GM19351 (cell line): Measurements from ENCODE around the gene SLC5A4.
"Not testable (repeated sequence)": the region's sequence is repeated elsewhere in the genome, so short reads cannot be mapped to it uniquely, and the experiment has no call there.

Experiments
- ATAC-seq: cut with Tn5 transposase; IDR thresholded peaks from one replicate; pipeline ENCODE4 v1.9.1; 2021; ENCODE audit warnings: mild to moderate bottlenecking, moderate library complexity; ENCODE audit not compliant: unreplicated experiment

Gene SLC5A4

DNA sequence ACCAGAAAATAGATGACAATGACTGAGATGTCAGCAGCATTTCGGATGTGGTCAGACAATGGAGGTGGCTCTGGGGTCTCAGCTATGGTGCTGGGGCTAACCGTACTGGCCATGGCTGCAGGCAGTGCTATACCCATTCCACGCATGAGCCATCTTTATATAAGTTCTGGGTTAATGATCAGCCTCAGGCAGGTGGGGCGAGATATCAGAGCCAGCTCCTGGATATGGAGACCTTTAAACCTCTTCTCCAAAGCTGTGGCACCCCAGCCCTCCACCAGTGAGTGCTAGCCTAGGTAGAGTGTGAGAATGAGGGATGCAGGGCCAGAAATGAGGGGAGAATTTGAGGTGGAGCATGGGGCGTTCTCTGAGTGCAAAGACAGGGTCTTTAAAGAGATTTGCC is at the start of gene SLC5A4:
Gene SLC5A4 (minus strand): TSS at position 131 of the 400 bp plus-strand sequence. CDS start 18 bp downstream, at position 113.
- no peak for ATAC-seq

DNA sequence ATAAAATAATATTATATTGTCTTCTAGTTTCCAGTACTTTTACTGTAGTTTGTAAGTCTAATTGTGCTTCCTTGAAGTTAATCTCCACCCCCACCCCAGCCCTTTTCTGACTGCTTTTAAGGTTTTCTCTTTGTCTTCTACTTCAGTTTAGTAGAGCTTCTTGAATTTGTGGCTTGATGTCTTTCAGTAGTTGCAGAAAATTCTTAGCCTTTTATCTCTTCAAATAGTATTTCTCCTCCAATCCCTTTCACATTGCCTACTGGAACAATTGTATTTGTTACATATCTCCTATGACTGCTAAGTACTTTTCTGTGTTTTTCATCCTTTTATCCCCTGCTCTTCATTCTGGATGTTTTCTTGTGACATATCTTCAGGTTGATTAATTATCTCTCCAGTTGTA is 38.8 kb upstream of the SLC5A4 start:
- not testable (repeated sequence) for ATAC-seq

DNA sequence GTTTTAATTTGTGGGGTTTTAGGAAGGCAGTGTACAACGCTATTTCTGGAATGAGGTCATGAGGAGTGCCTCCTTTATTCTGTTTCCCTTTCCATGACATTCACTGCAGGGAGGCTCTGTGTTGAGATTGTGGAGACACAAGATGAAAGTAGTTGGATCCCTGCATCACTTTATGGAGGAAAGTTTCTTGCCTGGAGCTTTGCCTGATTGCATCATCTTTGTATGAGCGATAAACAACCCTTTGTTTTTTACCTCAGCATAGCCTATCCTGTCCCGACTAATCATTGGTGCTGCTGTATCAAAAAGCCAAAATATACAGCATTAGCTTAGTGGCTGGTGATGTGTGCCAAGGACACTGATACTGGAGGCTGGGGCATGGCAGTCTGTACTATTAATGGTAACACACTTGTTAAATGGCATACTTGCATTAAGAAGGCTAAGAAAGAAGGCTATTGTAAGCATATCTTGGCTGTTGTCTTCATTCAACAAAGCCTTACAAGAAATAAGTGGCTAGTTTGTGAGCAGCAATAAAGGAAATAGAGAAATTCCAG is 31.2 kb upstream of the SLC5A4 start:
- no peak for ATAC-seq

DNA sequence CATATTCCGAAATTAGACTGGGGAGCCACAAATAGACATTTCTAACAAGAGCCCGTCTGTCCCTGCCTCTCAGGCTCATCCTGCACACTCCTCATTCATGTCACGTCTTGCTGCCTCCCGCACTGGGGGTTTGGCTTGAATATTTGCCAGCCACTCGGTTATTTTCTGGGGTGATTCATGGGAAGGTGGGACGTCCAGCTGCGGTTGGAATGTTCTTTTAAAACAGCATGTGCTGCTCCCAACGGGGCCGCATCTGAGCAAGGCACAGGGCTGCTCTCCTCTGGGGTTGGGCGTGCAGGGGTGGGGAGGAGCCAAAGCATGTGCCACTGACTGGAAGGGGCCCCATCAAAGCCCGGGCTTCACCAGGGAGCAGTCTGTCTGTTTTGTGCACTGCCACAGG is 25.9 kb upstream of the SLC5A4 start:
- no peak for ATAC-seq

DNA sequence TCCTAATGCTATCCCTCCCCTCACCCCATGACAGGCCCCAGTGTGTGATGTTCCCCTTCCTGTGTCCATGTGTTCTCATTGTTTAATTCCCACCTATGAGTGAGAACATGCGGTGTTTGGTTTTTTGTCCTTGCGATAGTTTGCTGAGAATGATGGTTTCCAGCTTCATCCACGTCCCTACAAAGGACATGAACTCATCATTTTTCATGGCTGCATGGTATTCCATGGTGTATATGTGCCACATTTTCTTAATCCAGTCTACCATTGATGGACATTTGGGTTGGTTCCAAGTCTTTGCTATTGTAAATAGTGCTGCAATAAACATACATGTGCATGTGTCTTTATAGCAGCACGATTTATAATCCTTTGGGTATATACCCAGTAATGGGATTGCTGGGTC is 20.2 kb upstream of the SLC5A4 start:
- not testable (repeated sequence) for ATAC-seq

DNA sequence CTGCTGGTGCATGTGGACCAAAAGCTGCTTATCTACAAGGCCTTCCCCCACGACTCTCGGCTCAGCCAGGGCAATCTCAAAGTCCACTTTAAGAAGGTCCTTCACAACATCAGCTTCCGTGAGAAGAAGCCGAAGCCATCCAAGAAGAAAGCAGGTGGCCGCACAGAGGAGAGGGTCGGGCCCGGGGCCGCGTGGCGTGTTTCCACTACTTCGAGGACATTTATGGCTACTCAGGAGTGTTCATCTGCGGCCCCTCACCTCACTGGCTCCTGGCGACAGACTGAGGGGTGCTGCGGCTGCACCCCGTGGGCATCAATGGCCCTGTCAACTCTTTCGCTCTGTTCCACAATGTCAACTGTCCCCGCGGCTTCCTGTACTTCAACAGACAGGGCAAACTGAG is 16.2 kb upstream of the SLC5A4 start:
- ATAC-seq: no peak

DNA sequence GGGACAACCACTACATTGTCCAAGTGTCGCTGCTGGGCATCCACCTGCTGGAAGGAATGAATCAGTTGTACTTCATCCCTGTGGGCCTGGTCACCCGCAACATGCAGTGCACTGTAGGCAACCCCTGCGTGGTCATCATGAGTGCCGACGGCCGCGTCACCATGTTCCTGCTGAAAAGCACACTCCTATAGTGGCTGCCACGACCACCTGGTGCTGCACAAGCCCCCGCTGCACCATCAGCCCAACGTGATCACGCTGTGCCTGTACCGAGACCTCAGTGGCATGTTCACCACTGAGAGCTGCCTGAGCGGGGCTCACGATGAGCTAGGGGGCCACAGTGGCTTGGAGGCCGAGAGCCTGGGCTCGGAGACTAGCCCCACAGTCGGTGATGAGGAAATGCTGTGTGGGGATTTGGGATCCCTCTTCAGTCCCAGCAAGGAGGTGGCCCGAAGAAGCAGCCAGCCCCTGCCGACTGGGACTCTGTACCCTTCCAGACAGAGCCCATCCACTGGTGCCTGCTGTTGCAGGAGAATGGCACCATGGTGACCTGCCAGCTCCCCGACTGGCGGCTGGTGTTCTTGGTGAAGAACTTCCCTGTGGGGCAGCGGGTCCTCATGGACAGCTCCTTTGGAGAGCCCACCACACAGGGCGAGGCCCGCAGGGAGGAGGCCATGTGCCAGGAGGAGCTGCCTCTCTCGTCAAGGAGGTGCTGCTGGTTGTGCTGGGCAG is 15.7 kb upstream of the SLC5A4 start:
- no peak for ATAC-seq

DNA sequence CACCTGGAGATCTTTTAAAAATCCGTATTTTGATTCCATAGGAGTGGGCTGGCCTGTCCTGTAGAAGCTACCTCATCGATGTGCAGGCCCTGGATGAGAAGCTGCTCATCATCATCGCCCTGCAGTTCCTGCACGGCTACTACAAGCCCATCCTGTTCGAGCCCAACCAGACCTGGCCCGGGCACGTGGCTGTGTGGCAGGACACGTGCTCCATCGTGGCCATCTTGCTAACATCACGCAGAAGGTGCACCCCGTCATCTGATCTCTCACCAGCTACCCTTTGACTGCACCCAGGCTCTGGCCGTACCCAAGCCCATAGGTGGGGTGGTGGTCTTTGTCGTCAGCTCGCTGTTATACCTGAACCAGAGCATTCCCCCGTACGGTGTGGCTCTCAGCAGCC is 14.2 kb upstream of the SLC5A4 start:
- no peak for ATAC-seq

DNA sequence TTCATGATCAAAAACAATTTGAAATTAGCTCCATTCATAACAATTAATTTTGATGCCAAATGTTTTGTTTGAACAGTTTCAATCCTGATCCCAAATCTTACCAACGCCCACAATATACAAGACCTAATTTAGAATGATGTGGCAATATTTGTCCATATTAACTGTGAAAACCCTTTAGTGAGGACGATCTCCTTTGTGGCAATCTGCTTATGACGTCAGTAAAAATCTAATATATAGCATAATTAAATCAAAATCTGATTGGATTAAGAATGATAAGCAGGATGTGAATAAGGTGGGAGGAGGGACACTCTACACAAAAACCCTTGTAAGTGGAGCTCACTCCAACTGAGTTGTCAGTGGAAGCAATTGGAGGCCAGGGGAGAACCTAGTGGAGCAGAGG is 11.9 kb upstream of the SLC5A4 start:
- no peak for ATAC-seq

DNA sequence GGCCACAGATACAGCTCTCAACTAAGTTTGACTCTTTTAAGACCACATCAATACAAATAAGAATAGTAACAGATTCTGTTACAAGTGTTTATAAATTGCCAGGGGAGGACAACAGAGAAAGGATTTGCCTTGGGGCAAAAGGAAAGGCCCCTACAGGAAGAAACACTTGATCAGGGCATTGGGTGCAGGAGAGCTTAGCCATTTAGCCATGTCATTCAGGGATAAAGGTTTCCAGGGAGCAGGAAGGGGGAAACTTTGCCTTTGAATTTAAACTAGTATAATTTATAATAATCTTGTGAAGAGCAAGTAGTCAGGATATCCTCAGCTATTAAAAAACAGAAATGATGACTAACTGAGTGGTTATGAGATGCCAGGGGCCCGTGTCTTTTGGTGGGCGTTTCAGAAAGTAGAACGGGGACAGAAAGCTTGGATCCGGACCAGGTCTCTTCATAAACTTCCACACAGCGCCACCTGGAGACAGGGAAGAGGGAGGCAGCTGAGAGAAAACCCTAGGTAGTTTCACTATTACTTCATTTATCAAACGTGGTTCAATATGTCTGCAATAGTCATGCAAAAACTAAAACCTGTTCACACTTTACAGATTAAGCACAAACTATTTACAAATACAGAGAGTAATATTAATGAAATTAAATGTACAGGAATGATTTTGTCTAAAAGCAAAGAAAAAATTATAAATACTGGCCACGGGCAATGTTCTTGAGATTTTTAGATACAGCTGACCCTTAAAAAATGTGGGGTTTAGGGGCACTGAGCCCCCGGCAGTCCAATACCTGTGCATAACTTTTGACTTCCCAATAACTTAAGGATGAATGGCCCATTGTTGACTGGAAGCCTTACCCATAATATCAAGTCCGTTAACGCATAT is 11.0 kb upstream of the SLC5A4 start:
- ATAC-seq: no peak

DNA sequence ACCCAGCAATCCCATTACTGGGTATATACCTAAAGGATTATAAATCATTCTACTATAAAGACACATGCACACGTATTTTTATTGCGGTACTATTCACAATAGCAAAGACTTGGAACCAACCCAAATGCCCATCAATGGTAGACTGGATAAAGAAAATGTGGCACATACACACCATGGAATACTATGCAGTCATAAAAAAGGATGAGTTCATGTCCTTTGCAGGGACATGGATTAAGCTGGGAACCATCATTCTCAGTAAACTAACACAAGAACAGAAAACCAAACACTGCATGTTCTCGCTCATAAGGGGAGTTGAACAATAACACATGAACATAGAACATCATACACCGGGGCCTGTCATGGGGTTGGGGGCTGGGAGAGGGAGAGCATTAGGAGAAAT is 8.5 kb upstream of the SLC5A4 start:
- ATAC-seq: not testable (repeated sequence)

DNA sequence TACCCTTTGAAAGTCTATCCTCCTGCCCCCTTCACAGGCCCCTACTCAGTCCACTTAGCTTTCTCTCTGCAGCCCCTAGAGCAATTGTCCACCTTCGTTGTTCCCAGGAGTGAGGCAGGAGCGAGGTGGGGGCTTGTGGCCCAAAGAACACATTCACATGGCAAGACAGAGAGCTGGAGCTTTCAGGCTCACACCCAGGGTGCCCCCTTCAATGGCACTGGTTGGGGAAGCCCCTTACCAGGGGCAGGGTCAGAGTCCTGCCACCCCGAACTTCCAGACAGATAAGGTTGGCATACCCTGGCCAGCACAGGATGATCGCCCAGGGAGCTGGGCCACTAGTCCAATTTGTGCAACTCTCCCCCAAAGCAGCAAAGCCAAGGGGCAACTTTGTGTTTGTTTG is 6.2 kb upstream of the SLC5A4 start:
- no peak for ATAC-seq

DNA sequence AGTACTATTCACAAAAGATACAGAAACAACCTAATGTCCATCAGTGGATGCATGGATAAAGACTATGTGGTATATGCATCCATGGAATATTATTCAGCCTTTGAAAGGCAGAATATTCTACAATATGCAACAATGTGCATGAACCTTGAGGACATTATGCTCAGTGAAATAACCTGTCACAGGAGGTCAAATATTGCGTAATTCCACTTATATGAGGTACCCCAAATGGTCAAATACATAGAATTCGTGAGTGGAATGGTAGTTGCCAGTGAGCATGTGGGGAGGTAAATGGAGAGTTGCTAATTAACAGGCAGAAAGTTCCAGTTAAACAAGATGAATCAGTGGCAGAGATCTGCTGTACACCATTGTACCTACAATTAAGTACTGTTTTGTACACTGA is 3.6 kb upstream of the SLC5A4 start:
- ATAC-seq: no peak

DNA sequence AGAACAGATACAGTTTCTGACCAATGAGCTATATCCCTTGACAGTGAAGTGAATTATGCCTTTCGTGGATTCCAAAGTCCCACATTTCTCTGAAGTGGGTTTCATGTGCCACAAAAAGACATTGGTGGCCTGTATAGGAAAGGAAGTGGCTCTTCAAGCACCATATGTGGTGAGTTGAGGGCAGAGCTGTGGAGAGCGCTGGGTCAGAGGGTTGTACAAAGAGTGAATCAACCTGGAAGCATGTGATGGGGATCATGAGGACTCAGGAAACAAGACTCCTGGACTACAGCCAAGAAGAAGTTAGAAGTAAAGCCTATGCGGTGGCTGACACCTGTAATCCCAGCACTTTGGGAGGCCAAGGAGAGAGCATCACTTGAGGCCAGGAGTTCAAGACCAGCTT is 579 bp upstream of the SLC5A4 start:
- ATAC-seq: no peak

DNA sequence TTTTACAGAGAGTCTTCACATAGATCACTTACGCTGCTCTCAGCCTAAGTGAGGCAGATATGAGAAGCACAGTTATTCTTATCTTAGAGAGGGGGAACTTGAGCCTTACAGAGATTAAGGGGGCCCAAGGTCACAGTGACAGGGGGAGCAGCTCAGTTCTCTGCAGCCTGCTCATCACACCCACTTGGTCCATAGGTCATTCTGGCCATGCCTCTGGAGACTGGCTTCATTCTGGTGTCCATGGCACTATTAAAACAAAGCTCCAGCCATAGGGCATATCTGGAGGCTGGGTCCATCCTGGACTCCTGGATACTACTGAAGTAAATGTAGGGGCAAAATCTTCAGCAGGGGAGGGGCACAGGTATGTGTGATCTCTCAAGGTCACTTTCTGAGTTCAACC is 5.9 kb downstream of the SLC5A4 start:
- ATAC-seq: no peak

DNA sequence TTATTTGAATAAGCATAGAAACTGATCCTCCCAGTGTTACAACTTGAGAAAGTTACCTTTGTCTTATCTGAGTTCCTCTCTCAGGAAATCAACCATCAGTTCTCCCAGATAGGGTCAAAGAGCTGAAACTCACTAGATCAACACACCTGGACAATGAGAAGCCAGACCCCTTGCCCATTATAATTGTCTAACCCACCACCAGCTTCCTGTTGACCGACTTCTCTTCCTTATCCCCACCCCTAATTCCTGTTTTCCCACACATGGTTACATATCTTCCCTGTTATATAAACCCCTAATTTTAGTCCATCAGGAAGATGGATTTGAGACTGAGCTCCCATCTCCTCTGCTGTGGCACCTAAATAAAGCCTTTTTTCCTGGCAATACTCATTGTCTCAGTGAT is 6.9 kb downstream of the SLC5A4 start:
- ATAC-seq: no peak

DNA sequence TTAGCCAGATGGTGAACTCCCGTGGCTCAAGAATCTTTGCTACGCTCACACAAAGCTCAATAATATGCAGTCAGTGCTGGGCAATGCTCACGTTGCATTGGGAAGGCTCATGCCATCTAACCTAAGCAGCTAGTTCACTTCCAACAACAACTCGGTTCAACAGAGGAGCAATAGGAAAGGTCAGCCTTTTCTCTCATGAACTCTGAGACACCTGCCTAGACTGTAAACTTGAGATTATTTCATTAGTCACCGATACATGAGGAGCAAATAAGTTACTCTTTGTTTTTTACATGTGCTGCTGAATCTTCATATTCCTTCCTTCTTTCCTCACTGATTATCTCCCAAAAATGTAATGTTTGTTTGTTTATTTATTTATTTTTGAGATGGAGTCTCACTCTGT is 9.0 kb downstream of the SLC5A4 start:
- ATAC-seq: no peak

DNA sequence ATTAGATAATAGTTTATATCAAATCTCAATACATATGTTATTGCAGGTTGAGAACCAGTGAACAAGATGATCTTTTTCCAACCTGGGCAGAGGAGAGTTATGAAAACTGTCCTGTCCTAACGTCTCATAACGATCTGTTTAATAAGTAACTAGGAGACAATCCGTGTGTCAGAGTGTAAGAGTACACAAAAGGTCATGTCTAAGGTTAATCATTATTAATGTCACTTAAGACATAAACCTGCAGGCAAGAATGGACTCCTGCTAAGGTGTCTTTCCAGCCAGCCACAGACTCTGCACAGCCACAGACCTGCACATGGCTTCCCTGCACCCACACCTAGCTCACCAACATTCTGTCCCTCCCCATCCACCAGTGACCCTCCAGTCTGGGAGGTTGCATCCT is 10.1 kb downstream of the SLC5A4 start:
- ATAC-seq: no peak

DNA sequence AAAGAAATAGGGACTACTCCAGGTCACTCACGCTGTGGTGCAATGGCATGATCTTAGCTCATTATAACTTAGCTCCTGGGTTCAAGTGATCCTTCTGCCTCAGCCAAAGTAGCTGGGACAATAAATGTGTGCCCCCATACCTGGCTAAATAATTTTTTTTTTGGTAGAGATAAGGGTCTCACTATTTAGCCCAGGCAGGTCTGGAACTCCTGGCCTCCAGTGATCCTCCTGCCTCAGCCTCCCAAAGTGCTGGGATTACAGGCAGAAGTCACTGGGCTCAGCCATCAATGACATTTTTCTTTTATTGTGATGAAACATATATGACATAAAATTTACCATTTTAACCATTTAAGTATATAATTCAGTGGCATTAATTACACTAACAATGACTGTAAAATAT is 10.6 kb downstream of the SLC5A4 start:
- no peak for ATAC-seq

DNA sequence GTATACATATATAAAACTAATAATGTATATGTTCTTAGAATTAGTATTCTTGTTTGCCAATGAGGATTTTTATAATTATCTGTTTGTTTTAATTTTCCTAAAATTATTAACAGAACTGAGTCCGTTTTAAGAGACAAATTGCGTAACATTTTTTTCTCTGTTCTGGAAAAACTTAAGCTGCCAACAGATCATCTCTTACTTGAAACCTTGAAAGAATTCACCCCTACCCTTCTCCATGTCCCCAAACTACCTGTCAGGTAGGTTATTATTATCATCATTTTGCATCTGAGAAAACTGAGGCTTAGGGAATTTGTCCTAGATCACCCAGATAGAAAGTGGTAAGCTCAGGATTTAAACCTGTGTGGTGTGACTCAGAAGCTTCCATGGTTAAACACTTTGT is 14.7 kb downstream of the SLC5A4 start:
- ATAC-seq: no peak

DNA sequence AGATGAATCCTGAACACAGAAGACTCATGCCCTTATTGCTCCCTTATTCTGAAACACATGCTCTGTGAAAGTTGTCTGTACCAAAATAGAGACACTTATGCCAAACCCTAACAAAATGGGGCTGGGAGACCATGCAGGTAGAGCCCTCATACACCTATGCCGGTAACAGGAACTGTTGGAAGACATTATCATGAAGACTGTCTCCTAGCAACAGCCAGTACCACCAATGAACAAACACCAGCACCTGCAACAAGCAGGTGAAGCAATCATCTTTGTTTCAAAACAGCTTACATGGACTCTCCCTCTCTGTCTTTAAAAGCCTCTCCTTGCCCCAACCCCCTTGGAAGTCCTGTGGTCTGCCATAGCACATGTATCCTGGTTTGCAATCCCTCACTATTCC is 17.2 kb downstream of the SLC5A4 start:
- ATAC-seq: no peak

DNA sequence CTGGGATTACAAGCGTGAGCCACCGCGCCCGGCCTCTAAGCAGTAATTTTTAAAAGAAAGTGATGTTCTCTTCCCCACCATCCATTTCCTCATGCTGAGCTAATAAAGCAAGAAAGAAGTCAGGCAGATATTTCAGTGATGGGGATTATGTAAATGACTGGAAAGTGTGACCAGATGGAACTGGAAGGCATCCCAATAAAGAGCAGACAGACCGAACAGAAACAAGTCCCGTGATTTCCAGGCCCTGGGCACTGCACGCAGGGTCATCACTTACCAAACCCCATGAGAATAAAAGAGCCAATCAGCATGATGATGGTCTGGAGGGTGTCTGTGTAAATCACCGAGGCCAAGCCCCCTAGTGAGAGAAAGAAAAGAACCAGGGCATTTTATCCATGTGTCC is 18.2 kb downstream of the SLC5A4 start:
- ATAC-seq: no peak
